DMS114 treated with DMSO at 0.1 percent for 48 hours (cell line): Measurements from ENCODE around the gene DGKQ.
A peak's percentile ranks its signal among the peaks of the same experiment; 100 is the strongest.

Source experiments
- DNase-seq: peaks from one replicate; lab custom pipeline; 2025; ENCODE audit not compliant: unreplicated experiment; lab: John Stamatoyannopoulos, UW

Gene DGKQ

GRCh38 chr4:995311-996026 is 22.1 kb upstream of the DGKQ start:
- no peak for DNase-seq

- no peak for DNase-seq
Observed at GRCh38 chr4:993111-994029, 20.0 kb upstream of the DGKQ start, which contains the start of gene SLC26A1. Gene SLC26A1, minus strand, starts transcription at chr4:993404. Its CDS starts 1,701 bp downstream, at chr4:991703.

- DNase-seq, result no peak
Observed at GRCh38 chr4:992297-993110, 19.1 kb upstream of the DGKQ start.

DNA sequence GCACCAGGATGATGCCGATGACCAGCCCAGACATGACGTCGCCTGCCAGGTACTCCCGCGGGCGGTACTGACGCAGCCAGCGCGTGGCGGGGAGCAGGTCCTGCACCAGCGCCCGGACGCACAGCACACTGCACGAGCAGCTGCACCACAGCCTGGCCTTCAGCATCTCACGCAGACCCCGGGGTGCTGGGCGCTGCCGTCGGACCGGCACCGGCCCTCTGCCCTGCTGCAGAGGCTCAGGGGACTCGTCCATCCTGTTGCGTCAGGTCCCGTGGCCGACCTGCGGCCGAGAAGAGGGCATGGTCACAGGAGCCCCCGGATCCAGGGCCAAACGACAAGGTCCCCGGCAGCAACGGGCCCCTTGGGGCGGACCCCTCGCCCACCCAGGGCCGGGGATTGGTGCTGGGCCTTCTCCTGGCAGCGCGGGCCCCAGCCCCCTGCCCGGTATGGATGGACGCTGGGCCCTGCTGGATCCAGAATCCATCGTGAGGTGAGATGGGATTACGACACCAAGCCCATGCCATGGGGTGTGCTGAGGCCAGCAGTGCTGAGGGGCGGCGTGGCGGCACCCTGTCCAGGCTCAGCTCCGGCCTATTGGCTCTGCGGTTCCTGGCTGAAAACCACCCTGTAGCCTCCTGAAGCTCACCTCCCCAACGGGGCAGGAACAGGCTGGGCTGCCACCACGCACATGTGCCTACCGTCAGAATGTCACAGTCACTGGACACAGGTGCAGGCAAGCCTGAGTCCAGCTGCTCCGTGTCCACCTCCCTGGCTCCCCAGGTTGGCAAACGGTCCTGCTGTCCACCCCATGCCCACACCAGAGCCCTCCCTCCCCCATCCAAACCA is 18.3 kb upstream of the DGKQ start:
- DNase-seq, result no peak

DNA sequence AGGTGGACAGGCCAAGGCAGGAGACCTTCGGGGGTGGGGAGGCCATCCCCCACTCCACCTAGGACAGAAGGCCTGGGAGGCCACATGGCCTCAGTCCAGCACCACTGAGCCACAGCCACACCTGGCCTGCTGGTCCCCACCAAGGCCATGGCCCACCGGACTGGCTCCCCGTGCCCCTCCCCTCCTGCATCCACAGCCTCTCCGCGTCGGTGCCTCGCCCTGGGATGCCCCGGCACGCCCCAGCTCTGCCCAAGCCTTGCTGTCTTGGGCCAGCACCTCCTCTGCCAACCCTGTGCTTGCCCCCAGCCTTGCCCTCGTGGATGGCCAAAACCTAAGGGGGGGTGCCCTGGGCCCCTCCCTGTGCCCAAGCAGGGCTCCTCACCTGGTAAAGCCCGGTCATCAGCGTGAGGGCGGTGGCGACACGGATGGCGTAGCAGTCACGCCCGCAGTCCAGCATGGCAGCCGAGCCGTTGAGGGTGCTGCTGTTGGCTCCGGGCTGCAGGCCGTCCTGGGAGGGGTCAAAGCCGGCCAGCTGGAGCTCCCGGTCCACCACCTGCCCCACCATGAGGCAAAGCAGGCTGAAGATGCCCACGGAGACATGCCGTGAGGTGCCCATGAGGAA is 17.5 kb upstream of the DGKQ start:
- no peak for DNase-seq

DNA sequence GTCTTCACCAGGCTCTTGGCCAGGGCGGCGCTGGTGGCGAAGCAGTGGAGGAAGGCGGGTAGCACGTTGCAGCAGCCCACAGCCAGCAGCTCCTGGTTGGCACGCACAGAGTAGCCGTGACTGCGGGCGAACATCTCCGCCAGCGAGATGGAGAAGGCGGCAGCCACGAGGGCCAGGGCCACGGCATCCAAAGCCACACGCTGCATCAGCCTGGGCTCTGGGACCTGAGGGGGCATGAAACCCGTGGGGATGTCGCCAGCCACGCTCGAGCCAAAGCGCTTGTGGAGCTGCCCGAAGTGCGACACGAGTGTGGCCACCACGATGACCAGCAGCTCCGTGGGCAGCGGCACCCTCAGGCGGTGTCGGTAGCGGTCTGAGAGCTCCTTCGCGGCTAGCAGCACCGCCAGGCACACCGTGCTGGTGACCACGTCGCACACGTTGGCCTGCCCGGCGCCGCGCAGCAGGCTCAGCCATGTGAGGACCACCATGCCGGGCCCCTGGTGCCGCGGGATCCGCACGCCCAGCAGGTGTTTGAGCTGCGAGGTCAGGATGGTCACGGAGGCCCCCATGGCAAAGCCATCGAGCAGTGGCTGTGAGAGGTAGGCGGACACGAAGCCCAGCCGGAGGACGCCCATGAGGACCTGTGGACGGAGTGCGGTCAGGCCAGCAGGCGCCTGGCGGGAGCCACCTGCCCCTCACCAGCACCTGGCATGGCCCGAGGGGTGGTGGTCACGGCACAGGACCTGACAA is 16.5 kb upstream of the DGKQ start:
- no peak for DNase-seq

DNA sequence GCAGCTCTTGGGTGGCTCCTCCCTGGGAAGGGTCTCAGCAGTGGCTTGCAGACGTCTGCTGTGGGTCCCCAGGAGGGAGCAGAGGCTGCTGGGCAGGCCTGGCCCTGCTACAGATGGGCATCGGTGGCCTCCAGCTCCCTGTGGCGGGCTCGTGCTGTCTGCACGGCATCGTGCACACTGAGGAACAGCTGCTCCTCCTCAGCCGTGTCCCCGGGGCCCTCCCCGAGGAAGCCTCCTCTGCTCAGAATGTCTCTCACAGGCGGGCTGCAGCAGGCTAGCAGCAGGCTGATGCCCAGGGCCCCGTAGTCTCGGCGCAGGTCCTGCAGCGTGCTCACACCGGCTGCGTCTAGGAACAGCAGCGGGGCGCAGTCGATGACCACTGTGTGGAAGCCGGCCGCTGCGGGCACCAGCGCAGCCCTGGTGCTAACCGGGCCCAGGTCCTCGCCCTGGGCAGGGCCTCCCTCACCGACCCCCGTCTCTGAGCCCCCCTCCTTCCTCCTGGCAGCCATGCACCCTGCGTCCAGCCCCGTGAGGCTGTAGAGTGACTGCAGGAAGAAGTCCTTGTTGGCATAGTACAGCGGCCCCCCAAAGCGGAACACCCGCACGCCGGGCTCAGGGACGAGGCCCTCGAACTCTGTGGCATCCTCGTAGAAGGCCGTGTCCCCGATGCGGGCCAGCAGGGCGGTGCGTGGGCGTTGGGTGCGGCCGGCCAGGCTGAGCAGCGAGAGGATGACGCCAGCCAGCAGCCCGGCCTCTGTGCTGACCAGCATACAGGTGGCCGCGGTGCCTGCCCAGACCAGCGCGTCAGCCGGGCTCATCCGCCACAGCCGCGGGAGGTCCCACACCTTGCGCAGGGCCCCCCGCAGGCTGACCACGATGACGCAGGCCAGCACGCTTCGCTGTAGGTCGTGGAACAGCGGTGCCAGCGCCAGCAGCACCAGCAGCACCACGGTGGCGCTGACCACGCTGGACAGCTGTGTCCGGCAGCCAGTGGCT is 15.7 kb upstream of the DGKQ start:
- no peak for DNase-seq

- no peak for DNase-seq
Observed at GRCh38 chr4:987624-988513, 14.5 kb upstream of the DGKQ start.

DNA sequence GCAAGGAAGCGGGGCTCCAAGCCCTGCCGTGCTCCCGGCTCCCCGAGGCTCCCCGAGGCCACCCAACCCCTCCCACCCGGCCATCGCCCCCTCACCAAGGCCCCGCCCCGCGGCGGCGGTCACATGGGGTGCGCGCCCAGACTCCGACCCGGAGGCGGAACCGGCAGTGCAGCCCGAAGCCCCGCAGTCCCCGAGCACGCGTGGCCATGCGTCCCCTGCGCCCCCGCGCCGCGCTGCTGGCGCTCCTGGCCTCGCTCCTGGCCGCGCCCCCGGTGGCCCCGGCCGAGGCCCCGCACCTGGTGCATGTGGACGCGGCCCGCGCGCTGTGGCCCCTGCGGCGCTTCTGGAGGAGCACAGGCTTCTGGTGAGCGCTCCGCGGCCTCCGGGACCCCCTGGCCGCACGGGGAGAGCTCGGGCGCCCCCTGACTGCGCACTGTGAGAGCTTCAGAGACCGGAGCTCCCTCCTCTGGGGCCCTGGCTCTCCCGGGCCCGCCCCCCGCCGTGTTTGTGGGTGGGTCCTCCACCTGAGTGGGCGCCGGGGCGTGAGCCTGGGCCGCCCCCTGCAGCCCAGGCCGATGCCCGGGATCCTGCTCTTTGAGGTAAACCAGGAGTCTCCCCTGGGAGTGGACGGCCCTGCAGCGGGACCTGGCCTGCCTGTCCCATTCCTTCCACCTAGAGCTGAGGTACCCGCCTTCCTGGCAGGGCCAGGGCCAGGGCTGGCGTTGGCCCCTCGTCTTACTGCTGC is 13.7 kb upstream of the DGKQ start, which contains the start of gene IDUA:
TSS of gene IDUA (plus strand) at position 166 of the 745 bp plus-strand sequence. CDS start at position 207, 41 bp downstream.
- peak; percentile 29 for DNase-seq

GRCh38 chr4:986428-986878 is 13.1 kb upstream of the DGKQ start:
- DNase-seq, result no peak

DNA sequence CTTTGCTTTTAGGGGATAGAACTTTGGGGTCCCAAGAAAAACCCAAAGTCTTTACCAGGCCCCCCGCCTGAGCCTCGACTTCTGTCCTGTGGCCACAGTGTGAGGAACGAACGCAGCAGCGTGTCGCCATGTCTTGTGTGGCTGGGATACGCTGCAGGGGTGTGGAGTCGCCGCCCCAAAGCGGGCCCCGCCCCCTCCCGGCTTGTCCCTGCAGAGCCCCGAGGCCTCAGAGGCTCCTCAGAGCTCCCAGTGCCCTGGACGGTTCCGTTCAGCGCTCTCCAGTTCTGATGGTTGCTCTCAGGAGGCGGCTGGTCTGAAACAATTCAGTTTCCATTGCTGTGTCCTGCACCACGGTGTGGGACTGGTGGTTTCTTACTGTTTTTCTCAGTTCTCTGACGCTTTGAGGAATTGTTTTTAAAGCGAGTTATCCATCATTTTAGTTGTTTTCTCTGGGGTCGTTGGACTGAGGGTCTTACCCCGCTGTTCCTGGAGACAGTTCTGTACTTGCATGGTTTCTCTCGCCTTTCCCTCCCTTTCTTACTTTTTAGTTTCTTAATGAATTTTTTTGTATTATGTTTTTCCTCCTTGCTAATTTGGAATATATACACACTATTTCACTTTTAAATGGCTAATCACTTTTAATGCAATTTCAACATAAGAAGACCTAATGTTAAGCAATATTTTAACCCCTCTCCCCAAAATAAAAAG is 11.9 kb upstream of the DGKQ start:
- DNase-seq, result no peak

DNA sequence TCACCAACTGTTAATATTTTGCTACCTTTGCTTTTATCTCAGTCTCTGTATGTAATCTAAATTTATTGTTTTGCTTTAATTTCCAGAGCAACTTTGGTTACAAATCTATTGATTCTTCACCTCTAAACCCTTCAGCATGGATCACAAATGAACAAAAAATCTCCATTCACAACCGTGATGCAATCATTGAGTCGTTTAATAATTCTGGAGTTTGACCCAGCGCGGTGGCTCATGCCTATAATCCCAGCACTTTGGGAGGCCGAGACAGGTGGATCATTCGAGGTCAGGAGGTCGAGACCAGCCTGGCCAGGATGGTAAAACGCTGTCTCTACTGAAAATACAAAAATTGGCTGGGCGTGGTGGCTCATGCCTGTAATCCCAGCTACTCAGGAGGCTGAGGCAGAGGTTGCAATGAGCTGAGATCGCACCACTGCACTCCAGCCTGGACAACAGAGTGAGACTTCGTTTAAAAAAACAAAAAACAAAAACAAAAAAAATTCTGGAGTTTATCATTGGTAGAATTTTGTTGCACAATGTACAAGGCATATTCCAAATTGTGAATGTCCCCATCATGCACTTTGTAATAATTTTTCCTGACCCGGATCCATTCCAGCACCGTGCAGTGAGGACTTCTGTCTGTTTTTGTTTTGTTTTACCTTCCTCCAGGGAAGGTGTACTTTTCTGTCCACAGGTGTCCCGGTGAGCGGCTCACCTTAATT is 11.1 kb upstream of the DGKQ start:
- no peak for DNase-seq

- DNase-seq, result no peak
Observed at GRCh38 chr4:982814-983213, 9.4 kb upstream of the DGKQ start.

DNA sequence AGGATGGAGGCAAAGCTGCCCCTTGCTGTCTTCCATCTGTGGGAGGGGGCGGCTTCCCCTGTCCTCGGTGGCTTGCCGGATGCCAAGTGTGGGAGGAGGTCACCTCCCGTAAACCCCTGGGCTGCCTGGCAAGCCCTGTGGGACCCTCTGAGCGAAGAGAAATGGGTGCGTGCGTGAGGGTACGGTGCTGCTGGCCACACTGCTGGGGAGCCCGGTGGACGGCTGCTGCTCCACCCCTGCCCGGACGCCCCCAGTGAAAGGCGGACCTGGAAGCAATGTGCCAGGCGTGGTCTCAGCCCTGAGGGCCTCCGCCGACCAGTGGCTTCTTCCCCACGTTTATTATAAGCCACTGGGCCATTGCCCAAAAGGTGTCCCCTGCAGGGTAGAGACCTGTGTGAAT is 8.9 kb upstream of the DGKQ start:
- no peak for DNase-seq
